ENCODE results near the gene LRIT1.

The LRIT1 gene

GRCh38 chr10:84211566-84211965 lies 29.8 kb downstream of the LRIT1 start:
- no peak for DNase-seq

- DNase-seq, result no peak
Observed at GRCh38 chr10:84208023-84208422, 33.3 kb downstream of the LRIT1 start.

- no peak for DNase-seq
Observed at GRCh38 chr10:84205853-84206525, 35.4 kb downstream of the LRIT1 start.

- DNase-seq, result peak; percentile 63 to 72
Observed at GRCh38 chr10:84205049-84205852, 36.1 kb downstream of the LRIT1 start.

DNA sequence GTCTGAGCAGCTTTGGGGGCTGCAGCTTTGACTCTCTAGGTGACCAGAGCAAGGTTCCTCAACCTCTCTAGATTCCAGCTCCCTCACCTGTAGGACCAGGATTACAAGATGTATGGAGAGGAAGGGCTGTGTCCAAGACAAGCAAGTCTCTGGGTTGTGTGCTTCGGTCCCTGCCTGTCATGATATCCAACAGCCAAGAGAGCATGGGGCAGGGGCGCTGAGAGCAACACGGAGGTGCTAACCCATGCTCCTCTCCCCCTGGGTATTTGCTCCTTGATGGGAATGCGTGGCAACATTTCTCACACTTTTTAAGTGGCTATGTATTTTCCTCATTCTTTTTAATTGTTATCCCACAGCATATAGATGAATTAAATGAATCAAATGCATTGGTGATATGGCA lies 36.7 kb downstream of the LRIT1 start:
- DNase-seq, result no peak

GRCh38 chr10:84204122-84204521 lies 37.2 kb downstream of the LRIT1 start:
- no peak for DNase-seq

DNA sequence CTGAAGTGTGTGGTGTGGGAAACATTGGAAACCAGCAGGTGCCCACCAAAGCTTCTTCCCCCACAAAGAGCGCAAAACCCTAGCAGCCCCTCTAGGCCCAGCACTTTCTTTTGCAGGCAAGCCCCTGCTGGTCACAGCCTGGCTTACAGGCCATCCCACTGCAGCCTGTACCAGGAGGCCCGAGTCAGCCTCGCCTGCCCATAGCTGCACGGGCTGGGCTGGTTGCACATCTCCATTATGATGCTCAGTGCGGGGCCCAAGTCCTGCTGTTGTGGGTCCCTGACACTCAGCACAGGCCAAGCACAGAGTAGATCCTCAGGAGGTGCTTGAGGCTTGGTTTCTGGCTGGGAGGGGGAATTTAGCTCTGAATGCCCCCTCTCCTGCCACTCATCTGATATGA lies 39.0 kb downstream of the LRIT1 start:
- no peak for DNase-seq

DNA sequence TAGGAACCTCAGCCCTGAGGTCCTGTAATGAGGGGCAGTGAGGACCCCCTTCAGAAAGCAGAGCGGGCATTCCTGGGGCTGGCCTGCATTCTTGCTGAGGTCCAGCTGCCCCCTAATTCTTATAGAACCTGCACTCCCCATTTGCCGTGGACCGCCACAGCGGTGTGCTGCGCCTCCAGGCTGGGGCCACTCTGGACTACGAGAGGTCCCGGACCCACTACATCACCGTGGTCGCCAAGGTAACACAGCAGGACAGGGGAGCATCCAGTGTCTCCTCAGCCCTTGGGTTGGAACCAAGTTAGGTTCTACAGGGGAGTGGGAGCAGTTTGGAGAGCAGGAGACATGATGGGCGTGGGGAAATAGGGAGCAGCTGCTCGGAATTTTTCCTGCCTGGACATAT lies 39.7 kb downstream of the LRIT1 start:
- no peak for DNase-seq

- DNase-seq, result no peak
Observed at GRCh38 chr10:84201244-84201606, 40.1 kb downstream of the LRIT1 start.

- DNase-seq, result no peak
Observed at GRCh38 chr10:84200537-84201243, 40.7 kb downstream of the LRIT1 start.

GRCh38 chr10:84198206-84198915 lies 43.0 kb downstream of the LRIT1 start:
- DNase-seq, result no peak

- no peak for DNase-seq
Observed at GRCh38 chr10:84197643-84198042, 43.7 kb downstream of the LRIT1 start.

- DNase-seq, result no peak
Observed at GRCh38 chr10:84196941-84197340, 44.4 kb downstream of the LRIT1 start.

- DNase-seq, result no peak
Observed at GRCh38 chr10:84196083-84196482, 45.3 kb downstream of the LRIT1 start.

GRCh38 chr10:84195044-84195830 lies 46.1 kb downstream of the LRIT1 start:
- no peak for DNase-seq

- DNase-seq, result peak in 1 of 2 donors; percentile 31
Observed at GRCh38 chr10:84194424-84195043, 46.8 kb downstream of the LRIT1 start, which contains the start of gene CDHR1. Gene CDHR1 (plus strand): TSS chr10:84194537. CDS start chr10:84194761, 224 bp downstream.

DNA sequence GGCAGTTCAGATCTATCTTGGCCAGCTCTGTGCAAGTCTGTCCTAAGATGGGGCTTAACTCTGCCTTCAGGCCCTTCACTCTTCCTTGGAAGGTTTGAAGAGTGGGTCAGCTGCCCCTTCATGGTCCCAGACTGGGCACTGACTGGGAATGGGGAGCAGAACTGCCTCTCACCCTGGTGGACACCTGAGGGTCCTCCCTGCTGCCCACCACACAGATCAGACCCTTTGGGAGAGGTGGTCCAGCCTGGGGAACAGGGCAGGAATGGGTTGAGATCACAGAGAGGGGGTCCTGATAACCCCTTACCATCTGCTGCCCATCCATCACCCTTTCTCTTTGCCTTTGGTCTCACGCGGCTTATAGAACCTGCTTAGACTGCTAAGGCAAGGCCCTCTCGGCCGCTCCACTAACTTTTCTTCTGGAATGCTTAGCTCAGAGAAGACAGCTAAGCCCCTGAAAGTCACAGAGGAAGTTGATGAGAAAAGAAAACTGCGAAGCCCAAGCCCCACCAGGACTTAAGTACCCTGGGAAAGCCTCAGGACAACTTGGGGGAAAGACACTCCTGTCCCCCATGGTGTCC lies 47.4 kb downstream of the LRIT1 start:
- DNase-seq, result no peak

GRCh38 chr10:84193327-84193726 lies 48.0 kb downstream of the LRIT1 start:
- no peak for DNase-seq

DNA sequence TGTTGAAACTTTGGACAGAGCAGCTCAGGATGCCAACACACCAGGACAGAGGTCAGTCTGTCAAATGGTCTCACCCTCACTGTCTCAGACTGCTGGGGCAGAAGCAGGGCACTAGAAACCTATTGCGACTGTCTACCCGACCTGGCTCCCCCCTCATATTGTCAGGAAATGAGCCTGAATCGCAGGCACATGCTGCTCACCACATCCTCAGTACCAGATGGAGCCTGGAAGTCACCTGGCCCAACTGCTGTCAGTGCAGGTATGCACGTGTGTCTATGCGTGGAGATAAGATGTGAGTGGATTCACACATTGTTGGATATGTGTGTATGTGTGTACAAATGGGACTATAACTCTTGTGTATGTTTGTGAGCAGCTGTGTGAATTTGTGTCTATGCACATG lies 50.2 kb downstream of the LRIT1 start:
- DNase-seq, result no peak

DNA sequence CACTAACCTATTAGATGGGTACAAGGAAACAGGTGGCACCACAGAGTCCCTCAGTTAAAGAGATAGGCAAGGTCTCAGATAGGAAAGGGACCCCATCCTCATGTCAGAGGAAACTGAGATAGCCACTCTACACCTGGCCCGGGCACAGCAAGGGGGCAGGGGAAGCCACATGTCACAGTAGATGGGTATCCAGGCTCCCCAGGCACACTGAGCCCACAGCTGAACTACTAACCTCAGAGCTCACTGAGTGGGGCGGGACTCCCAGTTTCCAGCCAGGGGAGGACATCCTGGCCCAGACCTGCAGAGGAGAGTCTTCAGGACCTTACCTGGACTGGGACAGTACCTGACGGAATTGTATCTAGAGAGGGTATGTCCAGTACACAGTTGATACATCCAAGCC lies 50.7 kb downstream of the LRIT1 start:
- DNase-seq, result no peak

- DNase-seq, result no peak
Observed at GRCh38 chr10:84188815-84189214, 52.5 kb downstream of the LRIT1 start.

Measured in stimulated activated CD4-positive, alpha-beta T cell treated with anti-CD3 and anti-CD28 coated beads, Interleukin-2, amount 100 ng/mL, for 48 hours (primary cell).